Heart left ventricle (tissue), 16 donors: ENCODE measurements around the gene PUS7. TPM values are rescaled to one million over a fixed set of nuclear protein-coding genes. Genes with fewer than 3 reads are reported as not detected.

Experiments
- ATAC-seq, 4 donors: fragments of 200-7000 bp; cut with Tn5 transposase; one replicate each; pipeline ENCODE4 v1.9.1; 2020 to 2022; ENCODE audit warnings: moderate library complexity in 4 of 4, mild to moderate bottlenecking in 3 of 4, moderate number of reproducible peaks in 1 of 4
- DNase-seq, 5 donors: peaks; one replicate each; pipeline ENCODE4 v3.0.0-alpha.2; 2020
- H3K27ac ChIP-seq, 12 donors: fragments of 200-600 bp; sonication (generic) in 4 of 12; one replicate each; pipeline versions ENCODE4 v1.5.0 to v1.8.0; 2016 to 2022; ENCODE audit warnings: mild to moderate bottlenecking in 2 of 12
- H3K27me3 ChIP-seq, 9 donors: fragments of 200-600 bp; sonication (generic) in 2 of 9; one replicate each; pipeline versions ENCODE4 v1.5.1 to v1.8.0; 2016 to 2022; ENCODE audit warnings: mild to moderate bottlenecking in 3 of 9
- H3K36me3 ChIP-seq, 9 donors: fragments of 200-600 bp; sonication (generic) in 2 of 9; one replicate each; pipeline versions ENCODE4 v1.5.0 to v1.8.0; 2018 to 2022; ENCODE audit warnings: mild to moderate bottlenecking in 2 of 9
- H3K4me1 ChIP-seq, 12 donors: fragments of 200-600 bp; sonication (generic) in 4 of 12; one replicate each; pipeline versions ENCODE4 v1.5.0 to v1.8.0; 2016 to 2022; ENCODE audit warnings: mild to moderate bottlenecking in 3 of 12
- H3K4me3 ChIP-seq, 12 donors: fragments of 200-600 bp; sonication (generic) in 4 of 12; one replicate each; pipeline versions ENCODE4 v1.5.0 to v1.8.0; 2017 to 2022; ENCODE audit warnings: mild to moderate bottlenecking in 9 of 12, moderate library complexity in 4 of 12
- H3K9me3 ChIP-seq, 12 donors: fragments of 200-600 bp; sonication (generic) in 4 of 12; one replicate each; pipeline versions ENCODE4 v1.5.0 to v1.8.0; 2016 to 2022; ENCODE audit warnings: mild to moderate bottlenecking in 1 of 12
- CTCF ChIP-seq, 12 donors: fragments of 200-600 bp; sonication (generic) in 4 of 12; IDR thresholded peaks; one replicate each; pipeline versions ENCODE4 v1.5.0 to v1.8.0; 2018 to 2022; ENCODE audit warnings: antibody characterized with exemption in 12 of 12, mild to moderate bottlenecking in 5 of 12
- POLR2A ChIP-seq, 2 donors: fragments of 450-650 bp; IDR thresholded peaks; one replicate each; pipeline ENCODE4 v1.6.1; 2017; ENCODE audit warnings: antibody characterized with exemption in 2 of 2, mild to moderate bottlenecking in 2 of 2, moderate library complexity in 2 of 2
- WGBS, 4 donors: extraction: QIAGEN DNeasy Blood & Tissue Kit in 2 of 4; methylation state at CpG; one replicate each; pipeline versions ENCODE4 v1.1.5 to v1.1.7; 2013 to 2018; 5-methylcytosine and 5-hydroxymethylcytosine counted together
- intact Hi-C, 10 donors: fragments of 100-400 bp; cut with DNase I; formaldehyde crosslinking; loops; one replicate each; pipeline versions ENCODE4 v1.11.1 to v1.14.2; 2022
- polyA plus RNA-seq, 2 donors: library from polyadenylated mRNA; stranded (reverse); fragments of 200-250 nt; gene quantifications; one replicate each; pipeline ENCODE4 v1.2.3, GENCODE V29; 2013
- total RNA-seq, 9 donors: library from RNA; depleted of rRNA in 2 of 9; stranded (reverse); fragments of >200 nt in 2 of 9; fragmentation: NEBNext Ultra II Directional in 3 of 9; extraction: Animal tissue kit (Norgen Biotek cat#: 25700) in 3 of 9; gene quantifications; one replicate each; pipeline versions ENCODE4 v1.1.0 to v1.2.4, GENCODE V29; 2016 to 2023
- donor health status: ischemic (EF 13 %, LVEDD 7.1; RV severe dilation, severe dysfunction).
- donor health status: healthy with polysubstance abuse.
- donor health status: DM: no; HTN: yes; CAD: no.
- donor health status: DM: no; HTN: no; CAD: no.
- donor health status: ischemic (EF 25% LVEDD 6.9; RV normal size, moderate dysfunction).
- donor health status: ischemic (EF 25% LVEDD 5.7; RV mildly dilated, moderate dysfunction).
- donor health status: healthy.
- donor health status: DM: yes; HTN: yes; CAD: no.
- donor health status: ischemic (EF 35%, LVEDD 5.7; RV mildly dilated, moderate dysfunction).
- donor health status: nonischemic (EF 11% LVEDD 7.7; RV severe dilation, severe dysfunction).
- donor health status: DM: yes; HTN: yes; CAD: no.
- donor health status: PGD.
- donor health status: ischemic (EF 29% LVEDD 5.4; RV normal size, mild dysfunction).
- donor health status: nonischemic (EF 23%, LVEDD 6.1; RV moderate dilation, normal function).

PUS7 gene
- total and polyA plus RNA-seq, 11 donors: 1.9 to 7.9 (median 5.5) TPM

- 80 to 100% (median 84%) methylated on average over 1 of the region's 1 CpG for WGBS, 4 donors
- peaks cover 0 to 100% (median 93%) of the 10 kb centered on the region in 9 donors for H3K36me3 ChIP-seq
These were observed 37.9 kb upstream of the PUS7 start for GRCh38 chr7:105559926-105560325.

GRCh38 chr7:105538339-105538738, 16.3 kb upstream of the PUS7 start:
- Histone ChIP-seq H3K27ac (no peak overlapping the region), H3K4me3 (no peak overlapping the region), H3K4me1 (peaks cover 0 to 13% (median 5%) of the 10 kb centered on the region in 12 donors), H3K27me3 (no peaks in the 10 kb centered on the region), H3K36me3 (peaks cover 0 to 97% (median 85%) of the 10 kb centered on the region in 9 donors), H3K9me3 (no peaks in the 10 kb centered on the region)
- intact Hi-C loops: no loop called here
- WGBS, 4 donors: 73 to 82% (median 76%) methylated on average over 2 of the region's 2 CpGs
- TF ChIP-seq POLR2A (IDR thresholded peaks at IDR 0.05) (no peak), CTCF (IDR thresholded peaks at IDR 0.05) (no peak)
- ATAC-seq (no peak), DNase-seq (no peak)

More at GRCh38 chr7:105559926-105560325, 37.9 kb upstream of the PUS7 start:
- Histone ChIP-seq H3K9me3 (no peaks in the 10 kb centered on the region), H3K27ac (no peak overlapping the region), H3K27me3 (no peaks in the 10 kb centered on the region), H3K4me3 (no peak overlapping the region), H3K4me1 (no peaks in the 10 kb centered on the region)
- intact Hi-C loops: no loop called here
- TF ChIP-seq POLR2A (IDR thresholded peaks at IDR 0.05) (no peak), CTCF (IDR thresholded peaks at IDR 0.05) (no peak)
- no peak for DNase-seq
- no peak for ATAC-seq

GRCh38 chr7:105532709-105533460, 10.8 kb upstream of the PUS7 start:
- Histone ChIP-seq H3K4me1 (peaks cover 0 to 27% (median 18%) of the 10 kb centered on the region in 12 donors), H3K27ac (peak overlapping the region in 11 of 12 donors; percentile 2 to 94 (median 86)), H3K9me3 (no peaks in the 10 kb centered on the region), H3K4me3 (peak overlapping the region; percentile 57 to 99 (median 90)), H3K36me3 (peaks cover 0 to 42% (median 31%) of the 10 kb centered on the region in 9 donors), H3K27me3 (no peaks in the 10 kb centered on the region)
- no peak for TF ChIP-seq POLR2A (IDR thresholded peaks at IDR 0.05)
- TF ChIP-seq CTCF (IDR thresholded peaks at IDR 0.05): no peak
- 33 to 41% (median 35%) methylated on average over 11 to 12 of the region's 12 CpGs for WGBS, 4 donors
- intact Hi-C loops: loop anchor here in 1 of 10 donors (1.0 kb wide), 1 partner anchor 11 kb away; the partner anchor contains the start of gene PUS7
- ATAC-seq (no peak), DNase-seq (no peak)
